Adrenal gland (tissue), 5 donors: ENCODE measurements around the gene FOXB2.

Experiments used
- POLR2A ChIP-seq, 2 donors: fragments of 450-650 bp; IDR thresholded peaks; one replicate each; pipeline ENCODE4 v1.6.1; 2017; ENCODE audit warnings: antibody characterized with exemption in 2 of 2, mild to moderate bottlenecking in 2 of 2, moderate library complexity in 1 of 2
- TF ChIP-seq, protein P1 (sequence below), 6 experiments: fragments of 450-650 bp in 4 of 6; fragments of 200-600 bp in 2 of 6; sonication (generic) in 1 of 6; IDR thresholded peaks; 1 replicate in 5 of 6; 2 replicates in 1 of 6; pipeline versions ENCODE4 v1.5.1 to v1.8.0; 2016 to 2021; ENCODE audit warnings: antibody characterized with exemption in 6 of 6, mild to moderate bottlenecking in 2 of 6, moderate library complexity in 1 of 6
- donor health status: DM: no; HTN: no; CAD: no.

DNA sequence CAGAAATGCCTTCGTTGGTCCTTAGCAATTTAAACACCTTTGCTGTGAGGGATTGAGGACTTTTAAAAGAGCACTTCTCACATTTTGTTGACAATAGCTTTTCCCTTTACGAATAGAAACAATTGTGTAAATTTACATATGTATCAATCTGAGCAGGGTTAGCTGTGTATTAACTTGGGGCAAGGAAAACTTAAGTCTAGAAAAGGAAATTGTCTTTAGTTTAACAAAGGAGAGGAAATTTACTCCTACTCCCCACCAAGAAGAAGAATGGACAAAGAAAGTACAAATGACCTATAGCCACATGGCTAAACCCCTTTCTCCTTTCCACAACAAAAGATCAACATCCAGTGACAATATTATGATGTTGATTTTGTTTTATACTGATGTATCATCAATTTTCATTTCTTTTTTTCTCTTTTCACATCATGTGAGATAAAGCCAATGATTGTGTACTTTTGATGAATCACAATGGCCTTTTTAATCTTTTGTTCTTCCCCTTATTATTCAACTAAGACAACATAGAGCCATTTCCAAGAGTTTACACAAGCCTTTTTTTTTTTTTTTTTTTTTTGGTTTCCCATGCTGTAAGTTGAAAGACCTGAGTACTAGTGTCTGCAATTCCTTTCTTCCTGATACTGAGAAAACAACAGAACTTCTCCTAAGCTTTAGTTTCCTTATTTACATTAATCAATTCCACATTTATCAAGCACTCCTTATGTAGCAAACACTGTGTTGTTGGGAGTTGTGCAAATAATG is 19.0 kb downstream of the FOXB2 start:
- TF ChIP-seq, protein P1, sequence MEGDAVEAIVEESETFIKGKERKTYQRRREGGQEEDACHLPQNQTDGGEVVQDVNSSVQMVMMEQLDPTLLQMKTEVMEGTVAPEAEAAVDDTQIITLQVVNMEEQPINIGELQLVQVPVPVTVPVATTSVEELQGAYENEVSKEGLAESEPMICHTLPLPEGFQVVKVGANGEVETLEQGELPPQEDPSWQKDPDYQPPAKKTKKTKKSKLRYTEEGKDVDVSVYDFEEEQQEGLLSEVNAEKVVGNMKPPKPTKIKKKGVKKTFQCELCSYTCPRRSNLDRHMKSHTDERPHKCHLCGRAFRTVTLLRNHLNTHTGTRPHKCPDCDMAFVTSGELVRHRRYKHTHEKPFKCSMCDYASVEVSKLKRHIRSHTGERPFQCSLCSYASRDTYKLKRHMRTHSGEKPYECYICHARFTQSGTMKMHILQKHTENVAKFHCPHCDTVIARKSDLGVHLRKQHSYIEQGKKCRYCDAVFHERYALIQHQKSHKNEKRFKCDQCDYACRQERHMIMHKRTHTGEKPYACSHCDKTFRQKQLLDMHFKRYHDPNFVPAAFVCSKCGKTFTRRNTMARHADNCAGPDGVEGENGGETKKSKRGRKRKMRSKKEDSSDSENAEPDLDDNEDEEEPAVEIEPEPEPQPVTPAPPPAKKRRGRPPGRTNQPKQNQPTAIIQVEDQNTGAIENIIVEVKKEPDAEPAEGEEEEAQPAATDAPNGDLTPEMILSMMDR (IDR thresholded peaks at IDR 0.05) = no peak
- no peak for TF ChIP-seq POLR2A (IDR thresholded peaks at IDR 0.05)
